ENCODE results near the gene ZNF195.

DNA sequence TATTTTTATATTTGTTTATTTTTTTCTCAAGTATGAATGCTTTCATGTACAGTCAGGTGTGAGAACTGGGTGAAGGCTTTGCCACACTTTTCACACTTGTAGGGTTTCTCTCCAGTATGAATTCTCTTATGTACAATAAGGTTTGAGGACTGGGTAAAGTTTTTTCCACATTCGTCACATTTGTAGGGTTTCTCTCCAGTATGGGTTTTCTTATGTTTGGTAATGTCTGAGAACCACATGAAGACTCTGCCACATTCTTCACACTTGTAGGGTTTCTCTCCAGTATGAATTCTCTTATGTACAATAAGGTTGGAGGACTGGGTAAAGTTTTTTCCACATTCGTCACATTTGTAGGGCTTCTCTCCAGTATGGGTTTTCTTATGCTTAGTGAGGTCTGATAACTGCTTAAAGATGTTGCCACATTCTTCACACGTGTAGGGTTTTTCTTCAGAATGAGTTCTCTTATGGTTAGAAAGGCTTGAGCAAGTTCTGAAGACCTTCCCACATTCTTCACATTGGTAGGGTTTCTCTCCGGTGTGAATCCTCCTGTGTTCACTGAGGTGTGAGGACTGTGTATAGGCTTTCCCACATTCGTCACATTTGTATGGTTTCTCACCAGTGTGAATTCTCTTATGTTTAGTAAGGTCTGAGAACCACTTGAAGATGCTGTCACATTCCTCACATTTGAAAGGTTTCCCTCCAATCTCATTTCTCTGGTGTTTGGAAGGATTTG is 19.7 kb downstream of the ZNF195 start:
- TF ChIP-seq CTCF (IDR thresholded peaks at IDR 0.05; ENCODE audit: low read depth, low read length, poor library complexity, severe bottlenecking) (no peak), EZH2phosphoT487 (IDR thresholded peaks at IDR 0.05; ENCODE audit: borderline replicate concordance, low read length) (no peak)

Measured in DOHH2 (cell line).